Stomach (tissue), 9 donors: ENCODE results near the gene SNX30. TPM values are rescaled to one million over a fixed set of nuclear protein-coding genes. Genes with fewer than 3 reads are reported as not detected.

Experiments used
- DNase-seq, 2 donors: peaks; one replicate each; pipeline versions ENCODE4 v3.0.0 to v3.0.0-alpha.2; 2013 to 2019
- H3K27ac ChIP-seq, 5 donors: fragments of 200-600 bp in 4 of 5; sonication (generic) in 4 of 5; one replicate each; pipeline ENCODE4 v1.5.1; 2013 to 2019; ENCODE audit warnings: mild to moderate bottlenecking in 1 of 5, moderate library complexity in 1 of 5
- H3K27me3 ChIP-seq, 3 donors: fragments of 200-600 bp; sonication (generic); one replicate each; pipeline ENCODE4 v1.5.1; 2017 to 2019; ENCODE audit warnings: mixed run types in 1 of 3
- H3K36me3 ChIP-seq, 4 donors: fragments of 200-600 bp; sonication (generic); 1 replicate in 3 of 4; 2 replicates in 1 of 4; pipeline ENCODE4 v1.5.1; 2016 to 2019
- H3K4me1 ChIP-seq, 4 donors: fragments of 200-600 bp; sonication (generic); one replicate each; pipeline ENCODE4 v1.5.1; 2016 to 2019
- H3K4me3 ChIP-seq, 4 donors: fragments of 200-600 bp; sonication (generic) in 3 of 4; one replicate each; pipeline ENCODE4 v1.5.1; 2016 to 2019; ENCODE audit warnings: mild to moderate bottlenecking in 1 of 4
- H3K9me3 ChIP-seq, 4 donors: fragments of 200-600 bp; sonication (generic); one replicate each; pipeline ENCODE4 v1.5.1; 2016 to 2019
- CTCF ChIP-seq, 7 experiments: fragments of 450-650 bp in 4 of 7; fragments of 200-600 bp in 3 of 7; sonication (generic) in 3 of 7; IDR thresholded peaks; one replicate each; pipeline ENCODE4 v1.5.1; 2016 to 2019; ENCODE audit warnings: antibody characterized with exemption in 7 of 7, control low read depth in 2 of 7, mild to moderate bottlenecking in 1 of 7
- EP300 ChIP-seq: sonication (generic); formaldehyde crosslinking; IDR thresholded peaks from one replicate; pipeline ENCODE4 v1.6.1; 2017; ENCODE audit warnings: antibody characterized with exemption
- POLR2A ChIP-seq, 4 donors: fragments of 450-650 bp; IDR thresholded peaks; one replicate each; pipeline ENCODE4 v1.6.1; 2016; ENCODE audit warnings: antibody characterized with exemption in 4 of 4, control low read depth in 2 of 4, mild to moderate bottlenecking in 1 of 4, moderate library complexity in 1 of 4
- POLR2AphosphoS5 ChIP-seq, 3 donors: sonication (generic); formaldehyde crosslinking; IDR thresholded peaks; one replicate each; pipeline ENCODE4 v1.6.1; 2016; ENCODE audit warnings: antibody characterized with exemption in 3 of 3
- WGBS, 5 donors: extraction: QIAGEN DNeasy Blood & Tissue Kit in 3 of 5; methylation state at CpG; one replicate each; pipeline versions ENCODE4 v1.1.5 to v1.1.7; 2013 to 2018; 5-methylcytosine and 5-hydroxymethylcytosine counted together
- intact Hi-C: fragments of 100-400 bp; cut with DNase I; formaldehyde crosslinking; loops from one replicate; pipeline ENCODE4 v1.15.1; 2023; ENCODE audit warnings: low total_unique reads
- polyA plus RNA-seq, 3 donors: library from polyadenylated mRNA; stranded (reverse); fragments of 200-250 nt; gene quantifications; one replicate each; pipeline ENCODE4 v1.2.3, GENCODE V29; 2013
- total RNA-seq, 5 donors: library from RNA; depleted of rRNA; stranded (reverse); fragments of >200 nt; gene quantifications; one replicate each; pipeline versions ENCODE4 v1.1.0 to v1.2.3, GENCODE V29; 2014 to 2016
- donor health status: healthy with polysubstance abuse.
- donor health status: Bipolar disorder and iron deficiency.
- donor health status: healthy.

The SNX30 gene
- total and polyA plus RNA-seq, 8 donors, result 1.2 to 37.1 (median 5.3) TPM

- peaks cover 3 to 34% (median 28%) of the 10 kb centered on the region in 4 donors for H3K36me3 ChIP-seq
- no peak for DNase-seq
- WGBS, 5 donors, result 93 to 99% (median 95%) methylated on average over 8 of the region's 8 CpGs
- TF ChIP-seq POLR2A (IDR thresholded peaks at IDR 0.05) (no peak), CTCF (IDR thresholded peaks at IDR 0.05) (no peak), POLR2AphosphoS5 (IDR thresholded peaks at IDR 0.05) (no peak), EP300 (no peak)
- intact Hi-C loops, result no loop called here
- peaks cover 0 to 18% (median 4%) of the 10 kb centered on the region in 4 donors for H3K4me1 ChIP-seq
- no peaks in the 10 kb centered on the region for H3K27me3 ChIP-seq
- H3K4me3 ChIP-seq, result no peak overlapping the region
- no peaks in the 10 kb centered on the region for H3K9me3 ChIP-seq
- H3K27ac ChIP-seq, result no peak overlapping the region
Measured at GRCh38 chr9:112856200-112856599, 105.6 kb downstream of the SNX30 start.

- 63 to 83% (median 74%) methylated on average over 12 to 14 of the region's 14 CpGs for WGBS, 5 donors
- Histone ChIP-seq H3K4me1 (peaks cover 0 to 18% (median 4%) of the 10 kb centered on the region in 4 donors), H3K9me3 (no peaks in the 10 kb centered on the region), H3K4me3 (no peak overlapping the region), H3K27me3 (no peaks in the 10 kb centered on the region), H3K36me3 (peaks cover 0 to 28% (median 22%) of the 10 kb centered on the region in 4 donors), H3K27ac (no peak overlapping the region)
- intact Hi-C loops, result no loop called here
- DNase-seq, result no peak
- TF ChIP-seq EP300 (no peak), POLR2AphosphoS5 (IDR thresholded peaks at IDR 0.05) (no peak), POLR2A (IDR thresholded peaks at IDR 0.05) (no peak), CTCF (IDR thresholded peaks at IDR 0.05) (no peak)
Measured at GRCh38 chr9:112856843-112857242, 106.3 kb downstream of the SNX30 start.

- H3K27me3 ChIP-seq, result no peaks in the 10 kb centered on the region
- H3K4me1 ChIP-seq, result peaks cover 0 to 28% (median 8%) of the 10 kb centered on the region in 4 donors
- H3K36me3 ChIP-seq, result peaks cover 0 to 16% (median 11%) of the 10 kb centered on the region in 4 donors
- no peaks in the 10 kb centered on the region for H3K9me3 ChIP-seq
- TF ChIP-seq POLR2AphosphoS5 (IDR thresholded peaks at IDR 0.05) (no peak), CTCF (IDR thresholded peaks at IDR 0.05) (no peak), POLR2A (IDR thresholded peaks at IDR 0.05) (no peak), EP300 (no peak)
- H3K4me3 ChIP-seq, result no peak overlapping the region
- WGBS, 5 donors, result 75 to 89% (median 83%) methylated on average over 6 of the region's 6 CpGs
- DNase-seq, result no peak
- H3K27ac ChIP-seq, result no peak overlapping the region
- intact Hi-C loops, result no loop called here
Measured at GRCh38 chr9:112858005-112858404, 107.4 kb downstream of the SNX30 start.

GRCh38 chr9:112858625-112859147 is 108.1 kb downstream of the SNX30 start:
- H3K27ac ChIP-seq, result no peak overlapping the region

More at GRCh38 chr9:112858625-112859147, 108.1 kb downstream of the SNX30 start:
- peaks cover 0 to 11% (median 7%) of the 10 kb centered on the region in 4 donors for H3K36me3 ChIP-seq
- no peak for TF ChIP-seq EP300
- no peak for TF ChIP-seq POLR2AphosphoS5 (IDR thresholded peaks at IDR 0.05)
- no peak for TF ChIP-seq POLR2A (IDR thresholded peaks at IDR 0.05)
- no peak for TF ChIP-seq CTCF (IDR thresholded peaks at IDR 0.05)
- 45 to 58% (median 50%) methylated on average over 6 of the region's 6 CpGs for WGBS, 5 donors
- no peak overlapping the region for H3K4me3 ChIP-seq
- H3K4me1 ChIP-seq, result peaks cover 0 to 33% (median 10%) of the 10 kb centered on the region in 4 donors
- intact Hi-C loops, result no loop called here
- H3K27me3 ChIP-seq, result no peaks in the 10 kb centered on the region
- no peaks in the 10 kb centered on the region for H3K9me3 ChIP-seq
- DNase-seq, result peak in 1 of 2 donors; percentile 24
